D721Med (cell line): ENCODE data around the gene TMEM214.

Experiments
- DNase-seq: peaks from one replicate; pipeline ENCODE4 v3.0.0; 2011; ENCODE audit warnings: low spot score; ENCODE audit not compliant: insufficient read length
- FAIRE-seq: peaks from 2 replicates; lab custom pipeline; 2011; peaks lifted over from hg19 to GRCh38; lab: Jason Lieb, UNC
- TF ChIP-seq, protein P1 (sequence below): IDR thresholded peaks from 2 replicates; pipeline ENCODE4 v1.5.1; 2012; ENCODE audit warnings: mild to moderate bottlenecking, control low read depth; ENCODE audit not compliant: insufficient read depth; ENCODE audit errors: missing control alignments

The TMEM214 gene

DNA sequence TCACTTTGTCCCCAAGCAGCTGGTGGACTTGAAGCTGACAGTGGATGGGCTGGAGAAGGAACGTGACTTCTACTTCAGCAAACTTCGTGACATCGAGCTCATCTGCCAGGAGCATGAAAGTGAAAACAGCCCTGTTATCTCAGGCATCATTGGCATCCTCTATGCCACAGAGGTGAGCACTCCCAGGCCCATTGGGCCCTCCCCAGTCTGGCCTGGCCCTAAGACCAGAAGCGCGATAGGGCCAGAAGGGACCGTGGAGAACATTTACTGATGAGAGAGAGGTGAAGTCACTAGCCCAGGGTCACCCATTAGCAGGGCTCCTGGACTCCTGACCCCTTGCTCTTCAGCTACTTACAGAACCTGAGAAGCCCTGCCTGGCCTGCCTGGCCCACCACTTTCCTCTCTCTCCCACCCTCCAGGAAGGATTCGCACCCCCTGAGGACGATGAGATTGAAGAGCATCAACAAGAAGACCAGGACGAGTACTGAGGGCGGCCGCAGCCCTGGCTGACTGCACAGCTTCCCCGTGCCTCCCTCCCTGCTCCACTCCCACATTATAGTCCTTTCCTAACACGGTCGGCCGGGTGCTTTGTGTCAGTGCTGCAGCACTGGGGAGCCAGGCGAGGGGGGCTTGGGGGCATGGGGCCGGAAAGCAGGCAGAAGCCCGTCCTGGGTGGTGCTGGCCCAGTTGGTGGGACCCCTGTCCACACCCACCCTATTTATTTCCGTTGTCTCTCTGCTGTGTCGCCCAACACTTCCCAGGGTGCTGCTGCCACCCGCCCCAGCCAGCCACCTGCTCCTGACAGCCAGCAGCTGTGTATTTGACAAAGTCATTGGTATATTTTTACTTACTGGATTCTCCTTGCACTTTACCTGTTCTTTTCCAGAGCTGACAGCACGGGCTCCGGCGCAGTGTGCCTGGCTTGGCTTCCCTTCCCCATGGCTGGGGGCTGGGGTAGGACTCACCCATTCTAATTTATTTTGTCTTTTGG is 6.6 kb upstream of the TMEM214 start:
- no peak for DNase-seq
- FAIRE-seq, result no peak
- TF ChIP-seq, protein P1, sequence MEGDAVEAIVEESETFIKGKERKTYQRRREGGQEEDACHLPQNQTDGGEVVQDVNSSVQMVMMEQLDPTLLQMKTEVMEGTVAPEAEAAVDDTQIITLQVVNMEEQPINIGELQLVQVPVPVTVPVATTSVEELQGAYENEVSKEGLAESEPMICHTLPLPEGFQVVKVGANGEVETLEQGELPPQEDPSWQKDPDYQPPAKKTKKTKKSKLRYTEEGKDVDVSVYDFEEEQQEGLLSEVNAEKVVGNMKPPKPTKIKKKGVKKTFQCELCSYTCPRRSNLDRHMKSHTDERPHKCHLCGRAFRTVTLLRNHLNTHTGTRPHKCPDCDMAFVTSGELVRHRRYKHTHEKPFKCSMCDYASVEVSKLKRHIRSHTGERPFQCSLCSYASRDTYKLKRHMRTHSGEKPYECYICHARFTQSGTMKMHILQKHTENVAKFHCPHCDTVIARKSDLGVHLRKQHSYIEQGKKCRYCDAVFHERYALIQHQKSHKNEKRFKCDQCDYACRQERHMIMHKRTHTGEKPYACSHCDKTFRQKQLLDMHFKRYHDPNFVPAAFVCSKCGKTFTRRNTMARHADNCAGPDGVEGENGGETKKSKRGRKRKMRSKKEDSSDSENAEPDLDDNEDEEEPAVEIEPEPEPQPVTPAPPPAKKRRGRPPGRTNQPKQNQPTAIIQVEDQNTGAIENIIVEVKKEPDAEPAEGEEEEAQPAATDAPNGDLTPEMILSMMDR, result no peak

DNA sequence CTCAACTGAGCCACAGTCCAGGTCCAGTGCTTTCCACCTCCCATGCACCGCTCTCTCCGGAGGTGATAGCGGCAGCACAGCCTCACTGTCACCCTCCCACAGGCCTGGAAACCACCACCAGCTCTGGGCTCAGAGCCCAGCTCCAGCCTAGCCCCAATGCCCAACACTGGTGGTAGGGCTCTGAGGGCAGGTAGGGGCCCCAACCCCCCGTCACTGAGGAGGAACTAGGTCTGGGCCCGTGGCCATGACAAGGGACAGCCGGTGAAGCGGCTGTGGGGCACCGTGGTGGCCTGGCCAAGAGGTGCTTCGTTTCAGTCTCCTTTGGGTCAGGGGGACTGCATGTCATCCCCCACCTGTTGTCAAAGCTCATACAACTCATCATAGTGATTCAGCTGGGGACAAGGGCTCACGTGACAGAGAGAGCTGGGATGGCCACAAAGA is 5.5 kb upstream of the TMEM214 start:
- FAIRE-seq (no peak), DNase-seq (no peak)
- TF ChIP-seq, protein P1, result no peak

DNA sequence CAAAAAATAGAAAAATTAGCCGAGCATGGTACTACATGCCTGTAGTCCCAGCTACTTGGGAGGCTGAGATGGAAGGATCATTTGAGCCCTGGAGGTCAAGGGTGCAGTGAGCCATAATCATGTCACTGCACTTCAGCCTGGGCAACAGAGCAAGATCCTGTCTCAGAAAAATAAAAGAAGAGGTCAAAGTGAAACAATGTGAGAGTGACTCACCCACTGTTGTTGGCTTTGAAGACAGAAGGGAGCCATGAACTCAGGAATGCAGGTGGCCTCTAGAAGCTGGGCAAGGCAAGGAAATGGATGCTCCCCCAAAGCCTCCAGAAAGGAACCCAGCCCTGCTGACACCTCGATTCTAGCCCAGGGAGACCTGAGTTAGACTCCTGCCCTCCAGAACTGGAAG is 3.7 kb upstream of the TMEM214 start:
- no peak for FAIRE-seq
- TF ChIP-seq, protein P1, result no peak
- DNase-seq, result no peak

DNA sequence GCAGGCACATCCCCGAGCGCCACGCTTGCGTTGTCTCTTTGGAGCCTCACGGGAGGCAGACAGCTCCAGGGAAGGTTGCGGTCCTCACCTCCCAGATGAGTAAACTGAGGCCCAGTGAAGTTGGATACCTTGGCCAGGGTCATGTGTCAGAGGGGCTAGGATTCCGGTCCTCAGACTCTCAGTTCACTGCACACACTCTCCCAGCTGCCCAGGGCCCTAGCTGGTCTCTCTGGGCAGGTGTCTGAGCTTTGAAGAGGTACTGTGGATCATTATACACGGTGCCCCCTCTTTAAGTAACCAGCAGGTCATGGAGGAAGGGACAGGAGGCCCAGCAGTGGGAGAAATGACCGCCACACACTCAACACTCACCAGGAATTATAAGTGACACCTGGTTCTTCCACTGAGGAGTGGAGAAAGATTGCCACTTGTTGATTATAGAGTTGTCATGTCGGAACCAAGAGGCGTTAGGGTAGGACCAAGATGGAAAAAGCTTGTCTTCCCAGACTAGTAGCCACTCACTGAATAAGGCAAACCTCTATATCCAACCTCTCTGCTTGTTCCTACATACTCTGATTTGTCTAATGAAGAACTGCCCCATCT is 588 bp downstream of the TMEM214 start:
- FAIRE-seq (no peak), DNase-seq (no peak)
- TF ChIP-seq, protein P1, result no peak

DNA sequence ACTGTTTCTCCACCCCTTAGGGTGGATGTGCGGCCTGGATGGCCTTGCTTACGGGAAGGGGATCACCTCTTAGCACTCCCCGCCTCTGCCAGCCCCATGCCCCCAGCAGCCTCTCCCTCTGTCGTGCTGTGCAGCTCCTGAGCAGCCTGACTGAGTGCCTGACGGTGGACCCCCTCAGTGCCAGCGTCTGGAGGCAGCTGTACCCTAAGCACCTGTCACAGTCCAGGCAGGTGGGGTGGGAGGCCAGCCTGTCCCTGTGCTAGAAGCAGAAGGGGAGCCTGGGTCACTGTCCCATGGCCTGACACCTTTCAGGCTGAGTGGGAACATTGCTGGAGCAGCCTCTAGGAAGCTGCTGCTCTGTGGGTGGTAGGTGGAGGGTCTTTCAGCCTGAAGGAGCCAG is 5.2 kb downstream of the TMEM214 start:
- TF ChIP-seq, protein P1, result no peak
- no peak for FAIRE-seq
- DNase-seq, result no peak

DNA sequence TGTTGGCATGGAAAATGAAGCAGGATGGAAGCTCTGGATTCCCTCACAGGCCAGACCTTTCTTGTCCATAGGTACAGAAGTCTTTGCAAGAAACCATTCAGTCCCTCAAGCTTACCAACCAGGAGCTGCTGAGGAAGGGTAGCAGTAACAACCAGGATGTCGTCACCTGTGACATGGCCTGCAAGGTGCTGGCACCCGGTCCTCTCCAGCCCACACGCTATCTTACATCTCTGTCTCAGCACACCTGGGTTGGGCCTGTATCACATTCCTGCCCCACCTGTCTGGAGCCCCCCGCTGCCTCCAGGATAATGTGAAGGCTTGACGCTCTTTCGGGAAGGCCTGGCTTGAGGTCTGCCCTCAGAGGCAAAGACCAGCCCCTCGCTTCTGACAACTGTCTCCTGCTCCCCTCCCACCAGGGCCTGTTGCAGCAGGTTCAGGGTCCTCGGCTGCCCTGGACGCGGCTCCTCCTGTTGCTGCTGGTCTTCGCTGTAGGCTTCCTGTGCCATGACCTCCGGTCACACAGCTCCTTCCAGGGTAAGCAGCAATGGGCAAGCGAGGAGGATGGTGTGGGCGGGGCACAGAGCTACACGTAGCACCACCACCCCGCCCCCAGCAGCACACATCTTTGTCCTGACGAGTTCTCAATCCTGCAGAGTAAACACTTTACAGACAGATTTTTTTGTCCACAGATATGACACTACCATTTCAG is 6.0 kb downstream of the TMEM214 start:
- FAIRE-seq, result no peak
- TF ChIP-seq, protein P1, result no peak
- DNase-seq, result no peak
